Hepatocyte (in vitro differentiated cells): ENCODE measurements around the gene VEPH1.

ENCODE experiments used
- EZH2 ChIP-seq: fragments of 200-600 bp; sonication (generic); IDR thresholded peaks from 2 replicates; pipeline ENCODE4 v1.6.1; 2016; ENCODE audit warnings: antibody characterized with exemption, mild to moderate bottlenecking, borderline replicate concordance
- EZH2phosphoT487 ChIP-seq: fragments of 200-600 bp; sonication (generic); IDR thresholded peaks from one replicate; pipeline ENCODE4 v1.6.1; 2018; ENCODE audit warnings: antibody characterized with exemption, mild to moderate bottlenecking, low read depth, moderate library complexity; ENCODE audit not compliant: unreplicated experiment, severe bottlenecking
- TF ChIP-seq, protein P1 (sequence below): fragments of 200-600 bp; sonication (generic); IDR thresholded peaks from 2 replicates; pipeline ENCODE4 v1.5.1; 2016; ENCODE audit warnings: antibody characterized with exemption, mild to moderate bottlenecking; ENCODE audit not compliant: poor library complexity

DNA sequence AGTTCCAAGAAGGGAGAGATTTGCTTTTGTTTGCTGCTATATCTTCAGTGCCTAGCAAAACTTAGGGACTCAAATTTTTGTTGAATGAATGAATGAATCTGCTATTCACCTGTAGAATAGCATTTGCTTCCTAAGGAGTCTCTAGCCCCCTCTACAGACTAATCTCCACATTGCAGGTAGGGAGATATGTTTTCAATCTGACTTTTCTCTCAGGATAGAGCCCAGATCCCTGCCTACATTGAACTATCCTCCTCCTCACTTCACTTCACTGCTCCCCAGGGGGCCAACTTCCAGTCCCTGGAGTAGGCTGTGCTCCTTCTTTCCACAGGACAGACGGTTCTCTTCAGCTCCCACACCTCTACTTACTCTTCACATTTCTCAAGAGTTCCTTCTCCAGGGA lies 148.5 kb downstream of the VEPH1 start:
- TF ChIP-seq, protein P1, sequence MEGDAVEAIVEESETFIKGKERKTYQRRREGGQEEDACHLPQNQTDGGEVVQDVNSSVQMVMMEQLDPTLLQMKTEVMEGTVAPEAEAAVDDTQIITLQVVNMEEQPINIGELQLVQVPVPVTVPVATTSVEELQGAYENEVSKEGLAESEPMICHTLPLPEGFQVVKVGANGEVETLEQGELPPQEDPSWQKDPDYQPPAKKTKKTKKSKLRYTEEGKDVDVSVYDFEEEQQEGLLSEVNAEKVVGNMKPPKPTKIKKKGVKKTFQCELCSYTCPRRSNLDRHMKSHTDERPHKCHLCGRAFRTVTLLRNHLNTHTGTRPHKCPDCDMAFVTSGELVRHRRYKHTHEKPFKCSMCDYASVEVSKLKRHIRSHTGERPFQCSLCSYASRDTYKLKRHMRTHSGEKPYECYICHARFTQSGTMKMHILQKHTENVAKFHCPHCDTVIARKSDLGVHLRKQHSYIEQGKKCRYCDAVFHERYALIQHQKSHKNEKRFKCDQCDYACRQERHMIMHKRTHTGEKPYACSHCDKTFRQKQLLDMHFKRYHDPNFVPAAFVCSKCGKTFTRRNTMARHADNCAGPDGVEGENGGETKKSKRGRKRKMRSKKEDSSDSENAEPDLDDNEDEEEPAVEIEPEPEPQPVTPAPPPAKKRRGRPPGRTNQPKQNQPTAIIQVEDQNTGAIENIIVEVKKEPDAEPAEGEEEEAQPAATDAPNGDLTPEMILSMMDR: peak; percentile 21
- TF ChIP-seq EZH2 (no peak), EZH2phosphoT487 (no peak)
